Spleen (tissue), 11 donors: ENCODE results near the gene MRPL19. TPM values are rescaled to one million over a fixed set of nuclear protein-coding genes. Genes with fewer than 3 reads are reported as not detected.

Experiments used
- DNase-seq: peaks from one replicate; pipeline ENCODE4 v3.0.0-alpha.2; 2020
- H3K27ac ChIP-seq, 8 donors: fragments of 200-600 bp; sonication (generic) in 7 of 8; 1 replicate in 4 of 8; 2 replicates in 4 of 8; pipeline versions ENCODE4 v1.5.0 to v1.8.0; 2016 to 2021; ENCODE audit warnings: inconsistent platforms in 4 of 8, mild to moderate bottlenecking in 4 of 8, moderate library complexity in 1 of 8
- H3K27me3 ChIP-seq, 7 donors: fragments of 200-600 bp; sonication (generic) in 6 of 7; replicated peaks in 1 of 7; 1 replicate in 4 of 7; 2 replicates in 3 of 7; pipeline versions ENCODE4 v1.5.0 to v1.8.0; 2016 to 2021; ENCODE audit warnings: inconsistent platforms in 3 of 7, mild to moderate bottlenecking in 1 of 7
- H3K36me3 ChIP-seq, 6 donors: fragments of 200-600 bp; sonication (generic) in 5 of 6; 1 replicate in 4 of 6; 2 replicates in 2 of 6; pipeline versions ENCODE4 v1.5.0 to v1.8.0; 2016 to 2021; ENCODE audit warnings: inconsistent platforms in 2 of 6
- H3K4me1 ChIP-seq, 6 donors: fragments of 200-600 bp; sonication (generic) in 5 of 6; 1 replicate in 3 of 6; 2 replicates in 3 of 6; pipeline versions ENCODE4 v1.5.0 to v1.8.0; 2016 to 2021; ENCODE audit warnings: inconsistent platforms in 3 of 6
- H3K4me3 ChIP-seq, 8 donors: fragments of 200-600 bp; sonication (generic) in 7 of 8; 1 replicate in 4 of 8; 2 replicates in 4 of 8; pipeline versions ENCODE4 v1.5.0 to v1.8.0; 2016 to 2021; ENCODE audit warnings: inconsistent platforms in 4 of 8, mild to moderate bottlenecking in 4 of 8, moderate library complexity in 2 of 8
- H3K9me3 ChIP-seq, 8 donors: fragments of 200-600 bp; sonication (generic) in 7 of 8; 1 replicate in 4 of 8; 2 replicates in 4 of 8; pipeline versions ENCODE4 v1.5.0 to v1.8.0; 2016 to 2021; ENCODE audit warnings: inconsistent platforms in 4 of 8
- CTCF ChIP-seq, 11 experiments: fragments of 200-600 bp in 7 of 11; fragments of 450-650 bp in 4 of 11; sonication (generic) in 4 of 11; IDR thresholded peaks in 8 of 11; conservative IDR thresholded peaks in 3 of 11; 1 replicate in 7 of 11; 2 replicates in 4 of 11; pipeline versions ENCODE4 v1.4.0 to v1.8.0; 2016 to 2021; ENCODE audit warnings: antibody characterized with exemption in 11 of 11, inconsistent platforms in 4 of 11, mild to moderate bottlenecking in 1 of 11
- POLR2A ChIP-seq, 3 donors: fragments of 450-650 bp; IDR thresholded peaks; one replicate each; pipeline ENCODE4 v1.5.1; 2017; ENCODE audit warnings: antibody characterized with exemption in 3 of 3, mild to moderate bottlenecking in 1 of 3
- POLR2AphosphoS5 ChIP-seq, 3 donors: sonication (generic); formaldehyde crosslinking; IDR thresholded peaks; one replicate each; pipeline ENCODE4 v1.5.1; 2017; ENCODE audit warnings: antibody characterized with exemption in 3 of 3
- WGBS, 5 donors: extraction: QIAGEN DNeasy Blood & Tissue Kit in 3 of 5; methylation state at CpG; one replicate each; pipeline versions ENCODE4 v1.1.5 to v1.1.7; 2013 to 2018; 5-methylcytosine and 5-hydroxymethylcytosine counted together
- intact Hi-C: fragments of 100-400 bp; cut with DNase I; formaldehyde crosslinking; loops from one replicate; pipeline ENCODE4 v1.15.0; 2023; ENCODE audit warnings: low total_unique reads
- polyA plus RNA-seq, 3 donors: library from polyadenylated mRNA; stranded (reverse); fragments of 200-250 nt; gene quantifications; one replicate each; pipeline ENCODE4 v1.2.1, GENCODE V29; 2013
- total RNA-seq, 7 donors: library from RNA; depleted of rRNA in 3 of 7; stranded (reverse); fragments of >200 nt in 3 of 7; fragmentation: NEBNext Ultra II Directional in 4 of 7; extraction: Animal tissue kit (Norgen Biotek cat#: 25700) in 4 of 7; gene quantifications; one replicate each; pipeline versions ENCODE4 v1.1.0 to v1.2.1, GENCODE V29; 2016 to 2021
- donor health status: healthy with polysubstance abuse.
- donor health status: DM: no; HTN: no; CAD: no; lungs with moderate emphysema.
- donor health status: DM: no; HTN: no; CAD: no.
- donor health status: Bipolar disorder and iron deficiency.
- donor health status: healthy.
- donor health status: DM: no; HTN: no; CAD: no.
- donor health status: DM: yes; HTN: yes; CAD: no.

MRPL19 gene
- total and polyA plus RNA-seq, 10 donors, result 11.5 to 39.6 (median 31.8) TPM

- no peak overlapping the region for H3K4me3 ChIP-seq
- H3K27me3 ChIP-seq, result no peaks in the 10 kb centered on the region
- H3K27ac ChIP-seq, result no peak overlapping the region
- H3K36me3 ChIP-seq, result peaks cover 10 to 100% (median 69%) of the 10 kb centered on the region in 6 donors
- H3K4me1 ChIP-seq, result no peaks in the 10 kb centered on the region
- no peak for TF ChIP-seq POLR2A (IDR thresholded peaks at IDR 0.05)
- no peak for TF ChIP-seq CTCF (IDR thresholded peaks at IDR 0.05 in 8 of 11, conservative IDR thresholded peaks at IDR 0.05 in 3 of 11)
- TF ChIP-seq POLR2AphosphoS5 (IDR thresholded peaks at IDR 0.05), result no peak
- H3K9me3 ChIP-seq, result peaks cover 0 to 23% (median 19%) of the 10 kb centered on the region in 8 donors
- WGBS, 5 donors, result 37 to 77% (median 70%) methylated on average over 1 of the region's 1 CpG
- DNase-seq, result no peak
- intact Hi-C loops, result no loop called here
These were observed 9.3 kb downstream of the MRPL19 start for GRCh38 chr2:75655861-75656260.

GRCh38 chr2:75656563-75656962 lies 10.0 kb downstream of the MRPL19 start:
- H3K27ac ChIP-seq, result no peak overlapping the region
- intact Hi-C loops, result no loop called here
- TF ChIP-seq POLR2AphosphoS5 (IDR thresholded peaks at IDR 0.05), result no peak
- no peak for TF ChIP-seq POLR2A (IDR thresholded peaks at IDR 0.05)
- TF ChIP-seq CTCF (IDR thresholded peaks at IDR 0.05 in 8 of 11, conservative IDR thresholded peaks at IDR 0.05 in 3 of 11), result no peak
- DNase-seq, result no peak
- H3K9me3 ChIP-seq, result peaks cover 0 to 23% (median 19%) of the 10 kb centered on the region in 8 donors
- no peaks in the 10 kb centered on the region for H3K27me3 ChIP-seq
- no peak overlapping the region for H3K4me3 ChIP-seq
- WGBS, 5 donors, result 70 to 94% (median 81%) methylated on average over 1 of the region's 1 CpG
- peaks cover 10 to 100% (median 74%) of the 10 kb centered on the region in 6 donors for H3K36me3 ChIP-seq
- no peaks in the 10 kb centered on the region for H3K4me1 ChIP-seq

- H3K9me3 ChIP-seq, result peaks cover 0 to 23% (median 19%) of the 10 kb centered on the region in 8 donors
- H3K4me1 ChIP-seq, result no peaks in the 10 kb centered on the region
- no peak for TF ChIP-seq POLR2AphosphoS5 (IDR thresholded peaks at IDR 0.05)
- no peak for TF ChIP-seq POLR2A (IDR thresholded peaks at IDR 0.05)
- no peak for TF ChIP-seq CTCF (IDR thresholded peaks at IDR 0.05 in 8 of 11, conservative IDR thresholded peaks at IDR 0.05 in 3 of 11)
- H3K4me3 ChIP-seq, result no peak overlapping the region
- no peak for DNase-seq
- peaks cover 7 to 100% (median 70%) of the 10 kb centered on the region in 6 donors for H3K36me3 ChIP-seq
- H3K27ac ChIP-seq, result no peak overlapping the region
- no peaks in the 10 kb centered on the region for H3K27me3 ChIP-seq
- intact Hi-C loops, result no loop called here
These were observed 11.2 kb downstream of the MRPL19 start for GRCh38 chr2:75657798-75658197.

GRCh38 chr2:75666911-75667310 lies 20.3 kb downstream of the MRPL19 start:
- 89 to 95% (median 93%) methylated on average over 6 of the region's 6 CpGs for WGBS, 5 donors
- TF ChIP-seq POLR2A (IDR thresholded peaks at IDR 0.05) (no peak), CTCF (IDR thresholded peaks at IDR 0.05 in 8 of 11, conservative IDR thresholded peaks at IDR 0.05 in 3 of 11) (no peak), POLR2AphosphoS5 (IDR thresholded peaks at IDR 0.05) (no peak)
- peaks cover 0 to 77% (median 27%) of the 10 kb centered on the region in 6 donors for H3K36me3 ChIP-seq
- no peak overlapping the region for H3K4me3 ChIP-seq
- intact Hi-C loops, result no loop called here
- no peak overlapping the region for H3K27ac ChIP-seq
- H3K4me1 ChIP-seq, result no peaks in the 10 kb centered on the region
- DNase-seq, result no peak
- H3K27me3 ChIP-seq, result no peaks in the 10 kb centered on the region
- no peaks in the 10 kb centered on the region for H3K9me3 ChIP-seq
